SK-N-SH treated with all-trans-retinoic acid at 6 μM for 48 hours (cell line): ENCODE measurements around the gene SAMD13.

Source experiments
- ATAC-seq: fragments of 200-7000 bp; cut with Tn5 transposase; 3 replicates; pipeline ENCODE4 v1.9.1; 2020; ENCODE audit warnings: mild to moderate bottlenecking, moderate library complexity
- BACH2 ChIP-seq: fragments of 250-450 bp; sonication (Bioruptor Pico); IDR thresholded peaks from 2 replicates; pipeline ENCODE4 v1.9.0; 2021; ENCODE audit warnings: mild to moderate bottlenecking, borderline replicate concordance
- CREB5 ChIP-seq: fragments of 250-450 bp; sonication (Bioruptor Pico); IDR thresholded peaks from 2 replicates; pipeline ENCODE4 v1.5.1; 2020; ENCODE audit warnings: low read depth, mild to moderate bottlenecking, moderate library complexity
- CSRNP3 ChIP-seq: fragments of 250-450 bp; sonication (Bioruptor Pico); IDR thresholded peaks from 2 replicates; pipeline ENCODE4 v1.5.1; 2021; ENCODE audit warnings: mild to moderate bottlenecking, moderate library complexity
- GLIS3 ChIP-seq: fragments of 250-450 bp; sonication (Bioruptor Pico); IDR thresholded peaks from 2 replicates; pipeline ENCODE4 v1.5.0; 2020; ENCODE audit warnings: mild to moderate bottlenecking, moderate library complexity
- ISL1 ChIP-seq: fragments of 250-450 bp; sonication (Bioruptor Pico); IDR thresholded peaks from 2 replicates; pipeline ENCODE4 v2.1.2; 2022; ENCODE audit warnings: mild to moderate bottlenecking, moderate library complexity
- OSR1 ChIP-seq: fragments of 250-450 bp; sonication (Bioruptor Pico); IDR thresholded peaks from 2 replicates; pipeline ENCODE4 v1.8.0; 2022; ENCODE audit warnings: moderate library complexity, mild to moderate bottlenecking, inconsistent platforms
- PATZ1 ChIP-seq: fragments of 250-450 bp; sonication (Bioruptor Pico); IDR thresholded peaks from 2 replicates; pipeline ENCODE4 v1.8.0; 2020; ENCODE audit warnings: mild to moderate bottlenecking, moderate library complexity, borderline replicate concordance
- PPARA ChIP-seq: fragments of 250-450 bp; sonication (Bioruptor Pico); IDR thresholded peaks from 2 replicates; pipeline ENCODE4 v1.5.0; 2020; ENCODE audit warnings: mild to moderate bottlenecking, borderline replicate concordance
- RARB ChIP-seq: fragments of 250-450 bp; sonication (Bioruptor Pico); IDR thresholded peaks from 2 replicates; pipeline ENCODE4 v1.8.0; 2021; ENCODE audit warnings: mild to moderate bottlenecking, moderate library complexity
- SNAI2 ChIP-seq: fragments of 250-450 bp; sonication (Bioruptor Pico); IDR thresholded peaks from 2 replicates; pipeline ENCODE4 v1.5.0; 2020; ENCODE audit warnings: mild to moderate bottlenecking, moderate library complexity
- TOX ChIP-seq: fragments of 250-450 bp; sonication (Bioruptor Pico); IDR thresholded peaks from 2 replicates; pipeline ENCODE4 v1.8.0; 2021; ENCODE audit warnings: mild to moderate bottlenecking, moderate library complexity, borderline replicate concordance
- TSHZ2 ChIP-seq: fragments of 250-450 bp; sonication (Bioruptor Pico); IDR thresholded peaks from 2 replicates; pipeline ENCODE4 v1.5.0; 2020; ENCODE audit warnings: mild to moderate bottlenecking, moderate library complexity
- ZC3H10 ChIP-seq: fragments of 250-450 bp; sonication (Bioruptor Pico); IDR thresholded peaks from 2 replicates; pipeline ENCODE4 v1.5.1; 2021; ENCODE audit warnings: mild to moderate bottlenecking, moderate library complexity
- ZFP3 ChIP-seq: fragments of 250-450 bp; sonication (Bioruptor Pico); IDR thresholded peaks from 2 replicates; pipeline ENCODE4 v1.5.0; 2020; ENCODE audit warnings: mild to moderate bottlenecking, moderate library complexity
- ZNF565 ChIP-seq: fragments of 450-650 bp; formaldehyde crosslinking; conservative IDR thresholded peaks from 2 replicates; pipeline ENCODE4 v1.5.0; 2020; ENCODE audit warnings: low read depth, mild to moderate bottlenecking, moderate library complexity
- ZNF8 ChIP-seq: fragments of 450-650 bp; formaldehyde crosslinking; IDR thresholded peaks from 2 replicates; pipeline ENCODE4 v1.5.0; 2020; ENCODE audit warnings: mild to moderate bottlenecking, moderate library complexity

Gene SAMD13

GRCh38 chr1:84311296-84311695, 9.8 kb downstream of the SAMD13 start:
- ATAC-seq: no peak
- TF ChIP-seq ISL1 (CRISPR knock-in tag) (no peak), TSHZ2 (CRISPR knock-in tag) (no peak), CSRNP3 (no peak), CREB5 (CRISPR knock-in tag) (no peak), PATZ1 (CRISPR knock-in tag) (no peak), ZNF8 (CRISPR knock-in tag) (no peak)

GRCh38 chr1:84319662-84320061, 18.2 kb downstream of the SAMD13 start:
- TF ChIP-seq OSR1 (no peak), TSHZ2 (CRISPR knock-in tag) (no peak), SNAI2 (CRISPR knock-in tag) (no peak), PPARA (CRISPR knock-in tag) (no peak), TOX (CRISPR knock-in tag) (no peak), ZNF8 (CRISPR knock-in tag) (no peak), CSRNP3 (no peak), ZC3H10 (CRISPR knock-in tag) (no peak), BACH2 (CRISPR knock-in tag) (no peak), RARB (no peak)
- TF ChIP-seq, all 23 proteins: peak for 0

GRCh38 chr1:84327830-84328229, 26.3 kb downstream of the SAMD13 start:
- TF ChIP-seq ISL1 (CRISPR knock-in tag): peak; percentile 81
- no peak for TF ChIP-seq TOX (CRISPR knock-in tag)
- ATAC-seq: no peak

More at GRCh38 chr1:84319662-84320061, 18.2 kb downstream of the SAMD13 start:
- no peak for ATAC-seq

GRCh38 chr1:84330125-84330984, 28.8 kb downstream of the SAMD13 start:
- no peak for ATAC-seq
- TF ChIP-seq CREB5 (CRISPR knock-in tag): no peak
- no peak for TF ChIP-seq TOX (CRISPR knock-in tag)
- no peak for TF ChIP-seq ZNF8 (CRISPR knock-in tag)
- no peak for TF ChIP-seq ISL1 (CRISPR knock-in tag)
- no peak for TF ChIP-seq ZFP3
- no peak for TF ChIP-seq RARB
- no peak for TF ChIP-seq GLIS3 (CRISPR knock-in tag)
- TF ChIP-seq OSR1: no peak
- TF ChIP-seq ZC3H10 (CRISPR knock-in tag): no peak
- TF ChIP-seq ZNF565: no peak
